Loucy (cell line): ENCODE data around the gene CD79B.

Experiments
- H2AFZ ChIP-seq: fragments of 200-600 bp; sonication (generic); 2 replicates; pipeline ENCODE4 v1.6.0; 2016; ENCODE audit warnings: antibody characterized with exemption, mild to moderate bottlenecking, low read length, moderate library complexity
- H3F3A ChIP-seq: fragments of 200-600 bp; 2 replicates; pipeline ENCODE4 v1.6.0; 2016; ENCODE audit warnings: antibody characterized with exemption, low read depth, mild to moderate bottlenecking
- H3K27me3 ChIP-seq: fragments of 200-600 bp; sonication (generic); 2 replicates; pipeline ENCODE4 v1.6.1; 2014; ENCODE audit warnings: low read length, mild to moderate bottlenecking; ENCODE audit not compliant: insufficient read depth, poor library complexity, severe bottlenecking
- H3K36me3 ChIP-seq: fragments of 200-600 bp; sonication (generic); 2 replicates; pipeline ENCODE4 v1.6.1; 2016; ENCODE audit warnings: low read length; ENCODE audit not compliant: insufficient read depth
- H3K4me1 ChIP-seq: fragments of 200-600 bp; sonication (generic); 2 replicates; pipeline ENCODE4 v1.5.1; 2014; ENCODE audit warnings: low read length, mild to moderate bottlenecking; ENCODE audit not compliant: insufficient read depth, poor library complexity, severe bottlenecking
- H3K4me2 ChIP-seq: fragments of 200-600 bp; sonication (generic); 2 replicates; pipeline ENCODE4 v1.6.0; 2014; ENCODE audit warnings: antibody characterized with exemption, low read length, low read depth, mild to moderate bottlenecking; ENCODE audit not compliant: poor library complexity, severe bottlenecking
- H3K4me3 ChIP-seq: fragments of 200-600 bp; sonication (generic); 2 replicates; pipeline ENCODE4 v1.5.1; 2014; ENCODE audit warnings: low read length, mild to moderate bottlenecking, mixed read lengths; ENCODE audit not compliant: poor library complexity, severe bottlenecking
- H3K79me2 ChIP-seq: fragments of 200-600 bp; sonication (generic); 2 replicates; pipeline ENCODE4 v1.6.1; 2014; ENCODE audit warnings: low read length; ENCODE audit not compliant: insufficient read depth
- H3K9ac ChIP-seq: fragments of 200-600 bp; sonication (generic); 2 replicates; pipeline ENCODE4 v1.6.0; 2014; ENCODE audit warnings: mild to moderate bottlenecking, low read depth, low read length, moderate library complexity; ENCODE audit not compliant: poor library complexity, severe bottlenecking
- H3K9me2 ChIP-seq: fragments of 200-600 bp; sonication (generic); replicated peaks from 2 replicates; pipeline ENCODE4 v1.6.1; 2016; ENCODE audit warnings: low read depth, low read length, mixed read lengths
- H3K9me3 ChIP-seq: fragments of 200-600 bp; sonication (generic); 2 replicates; pipeline ENCODE4 v1.6.1; 2014; ENCODE audit warnings: mild to moderate bottlenecking, antibody characterized with exemption, low read length, low read depth; ENCODE audit not compliant: insufficient read depth
- H4K20me1 ChIP-seq: fragments of 200-600 bp; sonication (generic); 2 replicates; pipeline ENCODE4 v1.6.0; 2014; ENCODE audit warnings: antibody characterized with exemption, low read length, mild to moderate bottlenecking; ENCODE audit not compliant: insufficient read depth, poor library complexity, severe bottlenecking
- EZH2phosphoT487 ChIP-seq: fragments of 200-600 bp; IDR thresholded peaks from 2 replicates; pipeline ENCODE4 v1.6.1; 2018; ENCODE audit warnings: antibody characterized with exemption, mild to moderate bottlenecking, moderate library complexity, borderline replicate concordance
- TF ChIP-seq, protein P1 (sequence below): fragments of 200-600 bp; sonication (generic); conservative IDR thresholded peaks from 2 replicates; pipeline ENCODE4 v1.5.1; 2014; ENCODE audit warnings: mild to moderate bottlenecking, antibody characterized with exemption, low read length

The CD79B gene

GRCh38 chr17:63941162-63941561 is 9.0 kb upstream of the CD79B start:
- Histone ChIP-seq H4K20me1 (no peaks in the 10 kb centered on the region), H3K4me1 (peaks cover 34% of the 10 kb centered on the region), H3K9ac (no peak overlapping the region), H3K9me2 (no peaks in the 10 kb centered on the region), H3K36me3 (no peaks in the 10 kb centered on the region), H2AFZ (no peak overlapping the region), H3K4me3 (no peak overlapping the region), H3K9me3 (no peaks in the 10 kb centered on the region), H3F3A (no peaks in the 10 kb centered on the region), H3K79me2 (no peaks in the 10 kb centered on the region), H3K27me3 (no peaks in the 10 kb centered on the region), H3K4me2 (no peak overlapping the region)
- no peak for TF ChIP-seq EZH2phosphoT487
- TF ChIP-seq, protein P1, sequence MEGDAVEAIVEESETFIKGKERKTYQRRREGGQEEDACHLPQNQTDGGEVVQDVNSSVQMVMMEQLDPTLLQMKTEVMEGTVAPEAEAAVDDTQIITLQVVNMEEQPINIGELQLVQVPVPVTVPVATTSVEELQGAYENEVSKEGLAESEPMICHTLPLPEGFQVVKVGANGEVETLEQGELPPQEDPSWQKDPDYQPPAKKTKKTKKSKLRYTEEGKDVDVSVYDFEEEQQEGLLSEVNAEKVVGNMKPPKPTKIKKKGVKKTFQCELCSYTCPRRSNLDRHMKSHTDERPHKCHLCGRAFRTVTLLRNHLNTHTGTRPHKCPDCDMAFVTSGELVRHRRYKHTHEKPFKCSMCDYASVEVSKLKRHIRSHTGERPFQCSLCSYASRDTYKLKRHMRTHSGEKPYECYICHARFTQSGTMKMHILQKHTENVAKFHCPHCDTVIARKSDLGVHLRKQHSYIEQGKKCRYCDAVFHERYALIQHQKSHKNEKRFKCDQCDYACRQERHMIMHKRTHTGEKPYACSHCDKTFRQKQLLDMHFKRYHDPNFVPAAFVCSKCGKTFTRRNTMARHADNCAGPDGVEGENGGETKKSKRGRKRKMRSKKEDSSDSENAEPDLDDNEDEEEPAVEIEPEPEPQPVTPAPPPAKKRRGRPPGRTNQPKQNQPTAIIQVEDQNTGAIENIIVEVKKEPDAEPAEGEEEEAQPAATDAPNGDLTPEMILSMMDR: no peak

- H3K4me2 ChIP-seq: no peak overlapping the region
- no peaks in the 10 kb centered on the region for H3K79me2 ChIP-seq
- H3F3A ChIP-seq: no peaks in the 10 kb centered on the region
- H3K9me3 ChIP-seq: no peaks in the 10 kb centered on the region
- H3K36me3 ChIP-seq: no peaks in the 10 kb centered on the region
- H3K27me3 ChIP-seq: no peaks in the 10 kb centered on the region
- no peak overlapping the region for H2AFZ ChIP-seq
- no peak overlapping the region for H3K4me3 ChIP-seq
- H3K9ac ChIP-seq: no peak overlapping the region
- no peaks in the 10 kb centered on the region for H4K20me1 ChIP-seq
- TF ChIP-seq, protein P1: no peak
- no peak for TF ChIP-seq EZH2phosphoT487
- H3K4me1 ChIP-seq: peaks cover 28% of the 10 kb centered on the region
- H3K9me2 ChIP-seq: no peaks in the 10 kb centered on the region
Observed at GRCh38 chr17:63940584-63940983, 8.5 kb upstream of the CD79B start.

GRCh38 chr17:63939884-63940283 is 7.8 kb upstream of the CD79B start:
- peak overlapping the region; percentile 57 for H3K9ac ChIP-seq
- H3K4me2 ChIP-seq: no peak overlapping the region
- H3F3A ChIP-seq: no peaks in the 10 kb centered on the region
- no peak for TF ChIP-seq EZH2phosphoT487
- TF ChIP-seq, protein P1: no peak
- no peaks in the 10 kb centered on the region for H3K9me3 ChIP-seq
- no peaks in the 10 kb centered on the region for H3K9me2 ChIP-seq
- no peak overlapping the region for H3K4me3 ChIP-seq
- H4K20me1 ChIP-seq: no peaks in the 10 kb centered on the region
- H3K36me3 ChIP-seq: no peaks in the 10 kb centered on the region
- no peak overlapping the region for H2AFZ ChIP-seq
- H3K4me1 ChIP-seq: peaks cover 21% of the 10 kb centered on the region
- no peaks in the 10 kb centered on the region for H3K27me3 ChIP-seq
- no peaks in the 10 kb centered on the region for H3K79me2 ChIP-seq
